NCI-H1694 treated with DMSO at 0.1 percent for 48 hours (cell line): ENCODE data around the gene RIMS3.

Experiments
- DNase-seq: peaks from one replicate; lab custom pipeline; 2025; lab: John Stamatoyannopoulos, UW

RIMS3 gene

GRCh38 chr1:40653851-40654537, 11.5 kb downstream of the RIMS3 start:
- no peak for DNase-seq

GRCh38 chr1:40652979-40653378, 12.5 kb downstream of the RIMS3 start:
- no peak for DNase-seq

GRCh38 chr1:40652468-40652867, 13.0 kb downstream of the RIMS3 start:
- no peak for DNase-seq

- DNase-seq, result no peak
Measured at GRCh38 chr1:40651138-40651857, 14.2 kb downstream of the RIMS3 start.

GRCh38 chr1:40650075-40650474, 15.4 kb downstream of the RIMS3 start:
- no peak for DNase-seq

- no peak for DNase-seq
Measured at GRCh38 chr1:40649592-40649930, 15.9 kb downstream of the RIMS3 start.

- no peak for DNase-seq
Measured at GRCh38 chr1:40648928-40649591, 16.4 kb downstream of the RIMS3 start.

- no peak for DNase-seq
Measured at GRCh38 chr1:40648200-40648599, 17.3 kb downstream of the RIMS3 start.

GRCh38 chr1:40646315-40646714, 19.2 kb downstream of the RIMS3 start:
- no peak for DNase-seq

- DNase-seq, result no peak
Measured at GRCh38 chr1:40645118-40645680, 20.3 kb downstream of the RIMS3 start.

- DNase-seq, result no peak
Measured at GRCh38 chr1:40641601-40642242, 23.8 kb downstream of the RIMS3 start.

GRCh38 chr1:40640314-40641076, 25.0 kb downstream of the RIMS3 start:
- DNase-seq, result no peak

GRCh38 chr1:40638097-40639036, 27.1 kb downstream of the RIMS3 start:
- no peak for DNase-seq

- DNase-seq, result no peak
Measured at GRCh38 chr1:40637470-40638007, 27.9 kb downstream of the RIMS3 start.

- DNase-seq, result no peak
Measured at GRCh38 chr1:40636777-40637176, 28.7 kb downstream of the RIMS3 start.

- DNase-seq, result no peak
Measured at GRCh38 chr1:40635763-40636500, 29.6 kb downstream of the RIMS3 start.

GRCh38 chr1:40634901-40635655, 30.4 kb downstream of the RIMS3 start:
- DNase-seq, result no peak

- DNase-seq, result no peak
Measured at GRCh38 chr1:40633931-40634376, 31.5 kb downstream of the RIMS3 start.

GRCh38 chr1:40633523-40633922, 32.0 kb downstream of the RIMS3 start:
- DNase-seq, result no peak
